Mucosa of stomach (tissue), 1 donor: ENCODE data around the gene CA12.

ENCODE experiments used
- H3K27me3 ChIP-seq: one replicate; pipeline ENCODE4 v1.7.0; 2013; ENCODE audit warnings: mild to moderate bottlenecking, low read length; ENCODE audit not compliant: control insufficient read depth, insufficient read depth
- H3K36me3 ChIP-seq: one replicate; pipeline ENCODE4 v1.7.0; 2013; ENCODE audit warnings: low read length; ENCODE audit not compliant: control insufficient read depth, insufficient read depth
- H3K4me1 ChIP-seq: one replicate; pipeline ENCODE4 v1.7.0; 2013; ENCODE audit warnings: mild to moderate bottlenecking, low read length; ENCODE audit not compliant: control insufficient read depth, insufficient read depth
- H3K4me3 ChIP-seq: one replicate; pipeline ENCODE4 v1.7.0; 2013; ENCODE audit warnings: low read length
- H3K9ac ChIP-seq: one replicate; pipeline ENCODE4 v1.7.0; 2013; ENCODE audit warnings: mild to moderate bottlenecking, low read length, moderate library complexity
- H3K9me3 ChIP-seq: one replicate; pipeline ENCODE4 v1.7.0; 2013; ENCODE audit warnings: mild to moderate bottlenecking, low read length, moderate library complexity; ENCODE audit not compliant: control insufficient read depth
- donor health status: Pancreatic carcinoma.

Gene CA12

DNA sequence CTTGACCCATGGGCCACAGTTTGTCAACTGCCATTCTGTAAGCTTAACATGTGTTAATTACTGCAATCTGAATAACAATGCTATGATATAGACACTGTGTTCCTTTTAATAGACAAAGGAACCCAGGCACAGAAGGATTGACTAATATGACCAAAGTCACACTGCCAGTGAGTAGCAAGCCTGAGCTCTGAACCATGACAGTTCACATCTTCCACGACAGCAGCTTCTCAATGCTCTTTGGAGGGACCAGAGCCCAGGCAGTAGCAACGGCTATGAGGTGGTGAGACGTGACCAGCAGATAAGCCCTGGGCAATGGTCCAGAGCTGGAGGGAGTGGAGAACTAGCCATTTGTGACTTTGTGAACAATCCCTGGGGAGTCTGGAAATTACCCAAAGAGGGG lies 19.4 kb downstream of the CA12 start:
- Histone ChIP-seq H3K9me3 (no peaks in the 10 kb centered on the region), H3K4me1 (peaks cover 37% of the 10 kb centered on the region), H3K36me3 (no peaks in the 10 kb centered on the region), H3K4me3 (no peak overlapping the region), H3K9ac (no peak overlapping the region), H3K27me3 (no peaks in the 10 kb centered on the region)

DNA sequence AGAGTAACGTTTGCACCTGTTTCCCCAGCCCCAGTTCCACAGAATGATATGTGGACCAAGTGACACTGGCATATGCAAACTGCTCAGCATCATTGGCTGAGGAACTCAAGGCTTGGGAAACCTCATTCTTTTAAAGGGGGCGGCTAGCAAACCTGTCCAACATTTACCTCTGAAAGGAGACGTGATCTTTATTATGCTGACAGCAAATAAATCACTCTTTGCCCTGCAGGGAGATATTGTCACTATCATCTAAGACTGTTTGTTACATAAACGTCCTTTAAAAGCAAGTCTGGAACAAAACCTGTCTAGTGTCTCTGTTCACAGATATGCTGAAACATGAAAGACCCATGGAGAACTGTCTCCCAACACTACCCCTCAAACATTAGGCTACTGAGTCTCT lies 21.5 kb downstream of the CA12 start:
- Histone ChIP-seq H3K4me3 (no peak overlapping the region), H3K9me3 (no peaks in the 10 kb centered on the region), H3K36me3 (no peaks in the 10 kb centered on the region), H3K4me1 (peaks cover 20% of the 10 kb centered on the region), H3K9ac (no peak overlapping the region), H3K27me3 (no peaks in the 10 kb centered on the region)

GRCh38 chr15:63358241-63359029 lies 23.2 kb downstream of the CA12 start:
- Histone ChIP-seq H3K4me3 (no peak overlapping the region), H3K27me3 (no peaks in the 10 kb centered on the region), H3K36me3 (no peaks in the 10 kb centered on the region), H3K4me1 (peaks cover 23% of the 10 kb centered on the region), H3K9me3 (no peaks in the 10 kb centered on the region), H3K9ac (no peak overlapping the region)

DNA sequence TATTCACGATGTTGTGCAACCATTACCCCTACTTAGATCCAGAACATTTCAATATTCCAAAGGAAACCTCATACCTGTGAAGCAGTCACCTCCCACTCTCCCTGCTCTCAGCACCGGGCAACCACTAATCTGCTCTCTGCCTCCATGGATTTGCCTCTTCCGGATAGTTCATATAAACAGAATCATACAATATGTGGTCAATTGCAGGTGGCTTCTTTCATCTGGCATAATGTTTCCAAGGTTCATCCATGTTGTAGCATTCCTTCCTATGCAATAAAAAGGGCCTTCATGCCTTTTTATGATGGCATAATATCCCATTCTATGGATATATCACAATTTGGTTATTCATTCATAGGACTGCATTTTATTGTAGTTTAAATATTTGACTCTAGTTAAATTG lies 23.9 kb downstream of the CA12 start:
- Histone ChIP-seq H3K4me3 (no peak overlapping the region), H3K9me3 (no peaks in the 10 kb centered on the region), H3K36me3 (no peaks in the 10 kb centered on the region), H3K27me3 (no peaks in the 10 kb centered on the region), H3K9ac (no peak overlapping the region), H3K4me1 (peaks cover 22% of the 10 kb centered on the region)

DNA sequence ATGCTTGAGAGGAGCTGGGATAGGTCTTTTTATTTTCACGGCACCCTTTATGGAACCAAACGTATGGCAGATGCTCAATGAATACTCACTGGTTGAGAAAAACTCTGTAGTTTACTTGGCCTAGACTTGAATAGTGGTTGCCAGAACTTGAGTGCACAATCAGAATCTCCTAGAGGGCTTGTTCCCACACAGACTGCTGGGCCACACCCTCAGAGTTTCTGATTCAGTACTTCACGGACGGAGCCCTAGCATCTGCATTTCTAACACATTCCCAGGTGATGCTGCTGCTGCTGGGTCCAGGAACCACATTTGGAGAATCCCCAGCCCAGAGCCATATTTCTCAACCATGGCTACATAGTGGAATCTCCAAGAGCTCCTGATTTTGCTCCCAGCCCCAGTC lies 24.6 kb downstream of the CA12 start:
- Histone ChIP-seq H3K9ac (no peak overlapping the region), H3K4me1 (peaks cover 17% of the 10 kb centered on the region), H3K9me3 (no peaks in the 10 kb centered on the region), H3K27me3 (no peaks in the 10 kb centered on the region), H3K36me3 (no peaks in the 10 kb centered on the region), H3K4me3 (no peak overlapping the region)

DNA sequence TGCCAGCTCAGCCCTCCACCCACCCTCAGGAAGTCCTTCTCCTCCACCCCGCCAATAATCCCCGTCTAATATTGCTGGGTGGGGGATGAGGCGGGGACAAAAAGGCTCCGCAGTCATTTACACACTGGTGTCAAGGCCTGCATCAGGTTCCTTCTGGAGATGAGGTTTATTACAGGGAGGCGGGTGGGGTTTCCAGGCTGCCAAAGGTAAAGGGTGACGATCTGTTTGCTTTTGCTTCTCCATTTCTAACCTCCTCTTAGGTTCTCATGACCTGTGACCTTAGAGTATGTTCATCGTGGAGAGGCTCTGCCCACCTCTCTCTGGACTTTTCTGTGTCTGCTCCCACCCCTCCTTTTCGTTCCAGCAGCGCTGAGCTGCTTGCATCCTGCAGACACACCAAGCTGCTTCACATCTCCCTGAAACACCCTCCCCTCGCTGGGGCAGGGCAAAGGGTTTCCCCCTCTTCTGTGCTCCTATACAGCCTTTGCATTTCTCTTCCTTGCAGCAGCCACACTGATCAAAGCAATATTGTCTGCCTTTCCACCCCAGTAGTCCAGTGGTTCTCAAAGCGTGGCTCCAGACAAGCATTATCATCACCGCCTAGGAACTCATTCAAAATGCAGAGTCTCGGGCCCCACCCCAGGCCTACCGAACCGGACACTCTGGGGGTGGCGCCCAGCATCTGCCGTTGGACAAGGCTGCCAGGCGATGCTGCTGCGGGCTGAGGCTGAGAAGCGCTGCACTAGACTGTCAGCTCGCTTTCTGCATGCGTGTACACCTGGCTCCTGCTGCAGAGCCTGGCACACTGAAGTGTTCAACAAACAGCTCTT lies 26.6 kb downstream of the CA12 start:
- Histone ChIP-seq H3K4me1 (peaks cover 32% of the 10 kb centered on the region), H3K4me3 (no peak overlapping the region), H3K27me3 (no peaks in the 10 kb centered on the region), H3K9ac (no peak overlapping the region), H3K9me3 (no peaks in the 10 kb centered on the region), H3K36me3 (no peaks in the 10 kb centered on the region)

GRCh38 chr15:63353887-63354286 lies 27.8 kb downstream of the CA12 start:
- H3K9me3 ChIP-seq, result no peaks in the 10 kb centered on the region
- H3K36me3 ChIP-seq, result no peaks in the 10 kb centered on the region
- no peak overlapping the region for H3K4me3 ChIP-seq
- H3K9ac ChIP-seq, result no peak overlapping the region
- H3K4me1 ChIP-seq, result peaks cover 43% of the 10 kb centered on the region
- H3K27me3 ChIP-seq, result no peaks in the 10 kb centered on the region

DNA sequence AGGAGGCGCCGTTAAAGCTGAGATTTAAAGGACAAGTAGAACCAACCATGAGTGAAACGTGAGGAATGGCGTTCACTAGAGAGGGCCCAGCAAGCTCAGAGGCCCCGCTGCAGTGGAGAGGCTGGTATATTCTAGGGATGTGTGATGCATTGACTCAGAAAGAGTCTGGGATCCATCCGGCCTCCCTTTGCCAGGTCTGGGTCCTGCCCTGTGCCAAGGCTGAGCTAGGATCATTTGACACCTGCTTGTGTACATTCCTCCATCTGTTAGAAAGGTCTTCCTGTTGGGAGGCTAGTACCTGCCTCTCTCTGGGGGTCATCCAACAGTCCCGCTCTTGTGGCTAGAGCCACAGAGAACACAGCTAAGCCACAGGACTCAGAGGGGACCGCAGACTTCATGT lies 28.4 kb downstream of the CA12 start:
- Histone ChIP-seq H3K36me3 (no peaks in the 10 kb centered on the region), H3K9me3 (no peaks in the 10 kb centered on the region), H3K4me1 (peaks cover 50% of the 10 kb centered on the region), H3K9ac (no peak overlapping the region), H3K4me3 (no peak overlapping the region), H3K27me3 (no peaks in the 10 kb centered on the region)

DNA sequence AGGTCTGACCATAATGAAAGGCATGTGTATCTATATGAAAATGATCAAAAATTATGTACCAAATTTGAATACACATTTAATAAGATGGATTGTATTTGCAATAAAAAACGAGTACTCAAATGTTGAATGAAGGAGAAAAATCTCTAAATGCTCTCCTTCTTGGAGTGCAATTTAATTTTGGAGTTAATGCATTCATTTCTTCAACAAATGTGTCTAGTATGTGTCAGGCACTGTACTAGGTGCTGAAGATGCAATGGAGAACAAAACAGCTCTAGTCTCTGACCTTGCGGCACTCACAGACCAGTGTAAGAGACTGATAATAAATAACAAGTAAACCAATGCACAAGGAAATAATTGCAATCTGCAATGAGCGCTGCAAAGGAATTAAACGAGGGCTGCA lies 28.8 kb downstream of the CA12 start:
- Histone ChIP-seq H3K4me3 (no peak overlapping the region), H3K9me3 (no peaks in the 10 kb centered on the region), H3K4me1 (peaks cover 52% of the 10 kb centered on the region), H3K9ac (no peak overlapping the region), H3K36me3 (no peaks in the 10 kb centered on the region), H3K27me3 (no peaks in the 10 kb centered on the region)

- H3K36me3 ChIP-seq, result no peaks in the 10 kb centered on the region
- H3K4me1 ChIP-seq, result peaks cover 52% of the 10 kb centered on the region
- H3K27me3 ChIP-seq, result no peaks in the 10 kb centered on the region
- no peak overlapping the region for H3K4me3 ChIP-seq
- no peak overlapping the region for H3K9ac ChIP-seq
- H3K9me3 ChIP-seq, result no peaks in the 10 kb centered on the region
These were observed 30.5 kb downstream of the CA12 start for GRCh38 chr15:63351170-63351569.

DNA sequence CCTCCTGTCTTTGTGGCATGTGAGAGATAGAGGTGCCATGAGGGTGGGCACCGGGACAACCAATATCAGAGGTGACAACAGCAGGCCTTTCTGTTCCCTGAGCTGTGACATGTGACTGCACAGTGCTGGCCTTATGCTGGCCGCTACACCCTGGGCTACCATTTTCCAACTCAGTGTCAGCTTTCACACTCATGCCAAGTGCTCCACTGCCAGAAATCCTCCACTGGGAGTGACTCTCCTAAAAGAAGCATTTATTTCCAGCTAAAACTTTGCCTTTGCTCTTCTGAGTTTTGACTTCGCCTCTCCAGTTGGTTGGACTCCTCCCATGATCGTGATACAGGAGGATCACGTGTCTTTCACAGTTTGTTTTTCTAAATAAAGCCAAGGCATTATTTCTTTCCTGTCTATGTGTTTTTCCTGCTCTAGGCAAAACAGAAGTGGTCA lies 31.4 kb downstream of the CA12 start:
- H3K9me3 ChIP-seq, result no peaks in the 10 kb centered on the region
- H3K4me3 ChIP-seq, result no peak overlapping the region
- no peaks in the 10 kb centered on the region for H3K36me3 ChIP-seq
- peaks cover 51% of the 10 kb centered on the region for H3K4me1 ChIP-seq
- H3K9ac ChIP-seq, result no peak overlapping the region
- H3K27me3 ChIP-seq, result no peaks in the 10 kb centered on the region

DNA sequence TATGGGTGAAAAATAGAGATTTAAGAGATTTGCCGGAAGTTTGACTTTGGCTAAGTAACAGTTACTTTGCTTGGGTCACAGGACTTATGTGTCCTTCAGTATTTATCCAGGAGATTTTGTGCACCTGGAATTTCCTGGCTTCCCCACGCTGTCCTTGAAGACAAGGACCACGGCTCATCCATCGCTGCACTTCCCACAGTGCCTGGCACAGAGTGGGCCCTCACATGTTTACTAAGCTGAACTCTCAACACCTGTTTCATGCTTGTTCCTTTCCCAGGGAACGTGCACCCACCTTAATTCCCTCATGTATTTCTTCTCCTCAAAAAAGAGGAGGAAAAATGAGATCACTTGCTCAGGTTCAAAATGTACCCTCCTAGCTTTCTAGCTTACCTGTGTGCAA lies 32.0 kb downstream of the CA12 start:
- Histone ChIP-seq H3K27me3 (no peaks in the 10 kb centered on the region), H3K9me3 (no peaks in the 10 kb centered on the region), H3K36me3 (no peaks in the 10 kb centered on the region), H3K4me3 (no peak overlapping the region), H3K9ac (no peak overlapping the region), H3K4me1 (peaks cover 45% of the 10 kb centered on the region)
